Suprapubic skin (tissue), 4 donors: ENCODE results near the gene CCDC174. TPM values are rescaled to one million over a fixed set of nuclear protein-coding genes. Genes with fewer than 3 reads are reported as not detected.

Experiments
- DNase-seq, 2 donors: peaks; one replicate each; pipeline ENCODE4 v3.0.0-alpha.2; 2019; ENCODE audit warnings: low spot score in 2 of 2
- H3K27ac ChIP-seq: fragments of 200-600 bp; sonication (generic); one replicate; pipeline ENCODE4 v1.5.1; 2019
- H3K27me3 ChIP-seq: fragments of 200-600 bp; sonication (generic); one replicate; pipeline ENCODE4 v1.5.1; 2019
- H3K36me3 ChIP-seq: fragments of 200-600 bp; sonication (generic); one replicate; pipeline ENCODE4 v1.5.1; 2019
- H3K4me1 ChIP-seq: fragments of 200-600 bp; sonication (generic); one replicate; pipeline ENCODE4 v1.5.1; 2019
- H3K4me3 ChIP-seq: fragments of 200-600 bp; sonication (generic); one replicate; pipeline ENCODE4 v1.5.1; 2019; ENCODE audit warnings: mild to moderate bottlenecking
- H3K9me3 ChIP-seq: fragments of 200-600 bp; sonication (generic); one replicate; pipeline ENCODE4 v1.5.1; 2019
- CTCF ChIP-seq, 2 donors: fragments of 200-600 bp in 1 of 2; fragments of 450-650 bp in 1 of 2; sonication (generic) in 1 of 2; IDR thresholded peaks; one replicate each; pipeline ENCODE4 v1.5.1; 2016 to 2019; ENCODE audit warnings: antibody characterized with exemption in 2 of 2, mild to moderate bottlenecking in 1 of 2, moderate library complexity in 1 of 2
- EP300 ChIP-seq: sonication (generic); formaldehyde crosslinking; IDR thresholded peaks from one replicate; pipeline ENCODE4 v1.6.1; 2017; ENCODE audit warnings: antibody characterized with exemption
- POLR2A ChIP-seq, 2 donors: fragments of 450-650 bp; IDR thresholded peaks; one replicate each; pipeline ENCODE4 v1.6.1; 2017; ENCODE audit warnings: antibody characterized with exemption in 2 of 2, mild to moderate bottlenecking in 2 of 2, moderate library complexity in 2 of 2
- POLR2AphosphoS5 ChIP-seq, 3 donors: sonication (generic); formaldehyde crosslinking; IDR thresholded peaks; one replicate each; pipeline ENCODE4 v1.6.1; 2017; ENCODE audit warnings: antibody characterized with exemption in 3 of 3
- WGBS: methylation state at CpG from one replicate; pipeline ENCODE4 v1.1.5; 2018; 5-methylcytosine and 5-hydroxymethylcytosine counted together
- total RNA-seq, 4 donors: library from RNA; depleted of rRNA; stranded (reverse); fragments of >200 nt; gene quantifications; one replicate each; pipeline ENCODE4 v1.1.0, GENCODE V29; 2016

Gene CCDC174
- total RNA-seq, 4 donors from 2014 or later: 11.2 to 39.3 (median 14.6) TPM

- 69% methylated on average over 7 of the region's 7 CpGs for WGBS
- Histone ChIP-seq H3K4me3 (no peak overlapping the region), H3K9me3 (no peaks in the 10 kb centered on the region), H3K4me1 (no peaks in the 10 kb centered on the region), H3K27ac (no peak overlapping the region), H3K36me3 (no peaks in the 10 kb centered on the region), H3K27me3 (no peaks in the 10 kb centered on the region)
- no peak for TF ChIP-seq CTCF (IDR thresholded peaks at IDR 0.05)
- no peak for TF ChIP-seq EP300
- no peak for TF ChIP-seq POLR2A (IDR thresholded peaks at IDR 0.05)
- TF ChIP-seq POLR2AphosphoS5 (IDR thresholded peaks at IDR 0.05): no peak
- no peak for DNase-seq
Measured at GRCh38 chr3:14620512-14620911, 31.1 kb upstream of the CCDC174 start.

- Histone ChIP-seq H3K36me3 (no peaks in the 10 kb centered on the region), H3K9me3 (no peaks in the 10 kb centered on the region), H3K4me3 (no peak overlapping the region), H3K27me3 (no peaks in the 10 kb centered on the region), H3K27ac (no peak overlapping the region), H3K4me1 (no peaks in the 10 kb centered on the region)
- no peak for DNase-seq
- 97% methylated on average over 4 of the region's 4 CpGs for WGBS
- TF ChIP-seq POLR2A (IDR thresholded peaks at IDR 0.05): no peak
- no peak for TF ChIP-seq CTCF (IDR thresholded peaks at IDR 0.05)
- no peak for TF ChIP-seq EP300
- TF ChIP-seq POLR2AphosphoS5 (IDR thresholded peaks at IDR 0.05): no peak
Measured at GRCh38 chr3:14621093-14621492, 30.5 kb upstream of the CCDC174 start.

- H3K27me3 ChIP-seq: peaks cover 2% of the 10 kb centered on the region
- WGBS: 77% methylated on average over 6 of the region's 6 CpGs
- H3K4me3 ChIP-seq: no peak overlapping the region
- no peak for DNase-seq
- H3K27ac ChIP-seq: no peak overlapping the region
- no peak for TF ChIP-seq POLR2AphosphoS5 (IDR thresholded peaks at IDR 0.05)
- no peak for TF ChIP-seq CTCF (IDR thresholded peaks at IDR 0.05)
- TF ChIP-seq POLR2A (IDR thresholded peaks at IDR 0.05): no peak
- no peak for TF ChIP-seq EP300
- no peaks in the 10 kb centered on the region for H3K36me3 ChIP-seq
- H3K9me3 ChIP-seq: no peaks in the 10 kb centered on the region
- H3K4me1 ChIP-seq: no peaks in the 10 kb centered on the region
Measured at GRCh38 chr3:14622368-14622767, 29.2 kb upstream of the CCDC174 start.

GRCh38 chr3:14623569-14624051 lies 28.0 kb upstream of the CCDC174 start:
- WGBS: 22% methylated on average over 4 of the region's 4 CpGs
- Histone ChIP-seq H3K27ac (no peak overlapping the region), H3K36me3 (no peaks in the 10 kb centered on the region), H3K4me1 (no peaks in the 10 kb centered on the region), H3K4me3 (no peak overlapping the region), H3K9me3 (no peaks in the 10 kb centered on the region), H3K27me3 (peaks cover 10% of the 10 kb centered on the region)
- TF ChIP-seq POLR2AphosphoS5 (IDR thresholded peaks at IDR 0.05) (no peak), POLR2A (IDR thresholded peaks at IDR 0.05) (no peak), CTCF (IDR thresholded peaks at IDR 0.05) (no peak), EP300 (no peak)
- DNase-seq: no peak

- Histone ChIP-seq H3K27me3 (peaks cover 10% of the 10 kb centered on the region), H3K4me1 (no peaks in the 10 kb centered on the region), H3K9me3 (no peaks in the 10 kb centered on the region), H3K36me3 (no peaks in the 10 kb centered on the region), H3K27ac (no peak overlapping the region), H3K4me3 (no peak overlapping the region)
- TF ChIP-seq EP300 (no peak), POLR2AphosphoS5 (IDR thresholded peaks at IDR 0.05) (no peak), POLR2A (IDR thresholded peaks at IDR 0.05) (no peak), CTCF (IDR thresholded peaks at IDR 0.05) (no peak)
- no peak for DNase-seq
Measured at GRCh38 chr3:14624498-14624897, 27.1 kb upstream of the CCDC174 start.
